A549 (cell line): Measurements from ENCODE around the gene CALR3. TPM values are rescaled to one million over a fixed set of nuclear protein-coding genes. Genes with fewer than 3 reads are reported as not detected.
"Not testable (repeated sequence)": the region's sequence is repeated elsewhere in the genome, so short reads cannot be mapped to it uniquely, and the experiment has no call there.

Experiments
- ATAC-seq, 2 experiments: fragments of 200-7000 bp in 1 of 2; fragments of >200 bp in 1 of 2; cut with Nextera tagmentation in 1 of 2; cut with Tn5 transposase in 1 of 2; 3 replicates each; pipeline versions ENCODE4 v1.8.0 to v1.9.1; 2018 to 2020; ENCODE audit warnings: mild to moderate bottlenecking in 1 of 2, moderate library complexity in 1 of 2
- CTCF ChIA-PET: fragments of 300-600 bp; sonication (Branson Sonifier 250); formaldehyde crosslinking; extraction: SDS; loops from one replicate; lab custom pipeline; 2021; ENCODE audit warnings: antibody characterized with exemption, inconsistent platforms; lab: Yijun Ruan, JAX
- POLR2A ChIA-PET: fragments of 350-600 bp; formaldehyde crosslinking; extraction: SDS; loops from one replicate; lab custom pipeline; 2021; ENCODE audit warnings: antibody characterized with exemption, inconsistent platforms; lab: Yijun Ruan, JAX
- DNase-seq, 2 experiments: peaks; one replicate each; pipeline versions ENCODE4 v3.0.0 to v3.0.0-alpha.2; 2011 to 2016; ENCODE audit warnings: low read depth in 1 of 2, low spot score in 1 of 2
- FAIRE-seq: peaks from 2 replicates; lab custom pipeline; 2011; peaks lifted over from hg19 to GRCh38; lab: Jason Lieb, UNC
- H3K27ac ChIP-seq, 2 experiments: fragments of >200 bp; sonication (Bioruptor Twin); formaldehyde crosslinking; 3 replicates each; pipeline ENCODE4 v1.5.1; 2016 to 2017
- H3K4me1 ChIP-seq: fragments of >200 bp; sonication (Bioruptor Twin); formaldehyde crosslinking; 3 replicates; pipeline ENCODE4 v1.6.1; 2016
- H3K4me2 ChIP-seq: fragments of >200 bp; sonication (Bioruptor Twin); formaldehyde crosslinking; 3 replicates; pipeline ENCODE4 v1.6.1; 2016
- H3K4me3 ChIP-seq: fragments of >200 bp; sonication (Bioruptor Twin); formaldehyde crosslinking; 3 replicates; pipeline ENCODE4 v1.5.1; 2016
- H3K9me3 ChIP-seq: fragments of >200 bp; sonication (Bioruptor Twin); formaldehyde crosslinking; 3 replicates; pipeline ENCODE4 v1.6.1; 2016
- CBX8 ChIP-seq: fragments of 200-600 bp; sonication (generic); IDR thresholded peaks from 2 replicates; pipeline ENCODE4 v1.6.1; 2016
- EHMT2 ChIP-seq: fragments of 200-600 bp; sonication (generic); IDR thresholded peaks from 2 replicates; pipeline ENCODE4 v1.6.1; 2016; ENCODE audit warnings: antibody characterized with exemption, low read depth, mild to moderate bottlenecking, moderate library complexity
- FOSB ChIP-seq: fragments of 250-450 bp; sonication (Bioruptor Pico); IDR thresholded peaks from 2 replicates; pipeline ENCODE4 v1.5.0; 2020; ENCODE audit warnings: mild to moderate bottlenecking, moderate library complexity
- GATA3 ChIP-seq: IDR thresholded peaks from 2 replicates; pipeline ENCODE4 v1.6.1; 2012; ENCODE audit warnings: borderline replicate concordance
- HEYL ChIP-seq: fragments of 250-450 bp; sonication (Bioruptor Pico); IDR thresholded peaks from 2 replicates; pipeline ENCODE4 v1.8.0; 2021; ENCODE audit warnings: mild to moderate bottlenecking, moderate library complexity
- HOXB13 ChIP-seq: fragments of 250-450 bp; sonication (Bioruptor Pico); IDR thresholded peaks from 2 replicates; pipeline ENCODE4 v1.5.0; 2020; ENCODE audit warnings: low read depth, mild to moderate bottlenecking, moderate library complexity
- JUN ChIP-seq, 2 experiments: fragments of >200 bp; sonication (Bioruptor Twin); formaldehyde crosslinking; IDR thresholded peaks; 2 replicates in 1 of 2; 3 replicates in 1 of 2; pipeline ENCODE4 v1.6.1; 2016 to 2017
- JUNB ChIP-seq: fragments of >200 bp; sonication (Bioruptor Twin); formaldehyde crosslinking; IDR thresholded peaks from 2 replicates; pipeline ENCODE4 v1.6.1; 2016
- KDM1A ChIP-seq: fragments of 200-600 bp; sonication (generic); IDR thresholded peaks from 2 replicates; pipeline ENCODE4 v1.6.1; 2016; ENCODE audit warnings: low read depth, mild to moderate bottlenecking
- MYC ChIP-seq: IDR thresholded peaks from 2 replicates; pipeline ENCODE4 v1.6.1; 2012; ENCODE audit warnings: mild to moderate bottlenecking, inconsistent platforms, low read length, improper control_type of control experiment, borderline replicate concordance
- NR3C1 ChIP-seq: fragments of >200 bp; sonication (Bioruptor Twin); formaldehyde crosslinking; IDR thresholded peaks from 3 replicates; pipeline ENCODE4 v1.6.1; 2017
- RAD21 ChIP-seq, 2 experiments: fragments of >200 bp in 1 of 2; sonication (Bioruptor Twin) in 1 of 2; formaldehyde crosslinking in 1 of 2; IDR thresholded peaks in 1 of 2; conservative IDR thresholded peaks in 1 of 2; 2 replicates in 1 of 2; 3 replicates in 1 of 2; pipeline ENCODE4 v1.6.1; 2012 to 2018; ENCODE audit warnings: inconsistent platforms in 1 of 2
- SMC3 ChIP-seq: fragments of >200 bp; sonication (Bioruptor Twin); formaldehyde crosslinking; IDR thresholded peaks from 3 replicates; pipeline ENCODE4 v1.6.1; 2018; ENCODE audit warnings: inconsistent platforms
- TP53 ChIP-seq: fragments of 250-450 bp; sonication (Bioruptor Pico); IDR thresholded peaks from 2 replicates; pipeline ENCODE4 v1.5.0; 2021; ENCODE audit warnings: mild to moderate bottlenecking, moderate library complexity
- ZSCAN20 ChIP-seq: fragments of 250-450 bp; sonication (Bioruptor Pico); IDR thresholded peaks from 2 replicates; pipeline ENCODE4 v1.8.0; 2022; ENCODE audit warnings: mild to moderate bottlenecking, moderate library complexity
- WGBS: methylation state at CpG from one replicate; pipeline ENCODE4 v1.1.6; 2017; ENCODE audit errors: missing lambda C conversion rate; 5-methylcytosine and 5-hydroxymethylcytosine counted together
- polyA plus RNA-seq, 4 experiments: library from polyadenylated mRNA; depleted of rRNA in 3 of 4; stranded (reverse); fragments of >200 nt; fragmentation: RNase III in 1 of 4; extraction: RNeasy Plus Mini Kit Qiagen cat#74134 plus additional on column Dnase treatment in 1 of 4; gene quantifications; 2 replicates in 3 of 4; 3 replicates in 1 of 4; pipeline ENCODE4 v1.2.3, GENCODE V29; 2011 to 2017
- TF ChIP-seq, protein P1 (sequence below): IDR thresholded peaks from 2 replicates; pipeline ENCODE4 v1.6.1; 2012; ENCODE audit warnings: low read depth, borderline replicate concordance
- TF ChIP-seq, protein P2 (sequence below): fragments of 450-650 bp; IDR thresholded peaks from 2 replicates; pipeline ENCODE4 v1.6.1; 2014; ENCODE audit warnings: antibody characterized with exemption
- TF ChIP-seq, protein P3 (sequence below): fragments of >200 bp; sonication (Bioruptor Twin); formaldehyde crosslinking; IDR thresholded peaks from 2 replicates; pipeline ENCODE4 v1.6.1; 2016

The CALR3 gene
- polyA plus RNA-seq, 2 of the 4 experiments (the other 2 are of a cell fraction), result 0.10 TPM; not detected in 1

DNA sequence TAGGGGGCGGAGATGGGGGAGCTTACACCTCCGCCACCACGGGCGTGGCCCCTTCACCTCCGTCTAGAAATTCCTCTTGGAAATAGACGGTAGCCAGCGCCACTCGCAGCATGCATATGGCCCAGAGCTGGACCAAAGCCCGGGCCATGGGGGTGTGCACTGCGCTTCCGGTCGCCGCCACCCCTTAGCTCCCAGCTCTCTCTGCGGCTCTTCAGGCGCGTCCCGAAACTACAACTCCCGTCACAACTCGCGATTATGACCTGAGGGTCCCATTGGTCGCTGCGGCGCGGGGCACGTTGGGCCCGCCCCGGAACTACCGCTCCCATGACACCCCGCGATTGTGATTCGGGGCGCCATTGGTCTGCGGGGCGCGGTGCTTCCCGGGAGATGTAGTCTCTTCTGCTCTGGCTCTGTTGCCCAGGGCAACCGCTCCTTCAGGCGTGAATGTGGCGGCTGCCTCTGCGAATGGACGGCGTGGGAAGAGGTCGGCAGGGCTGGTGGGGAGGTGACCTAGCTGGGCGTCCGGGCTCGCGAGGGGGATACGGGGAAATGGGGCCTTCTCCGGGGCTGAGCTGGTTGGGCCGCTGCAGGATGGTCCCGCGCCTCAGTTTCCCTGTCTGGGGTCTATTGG is at the start of gene CALR3, which contains the start of gene C19orf44 (continued):
- TF ChIP-seq, protein P1, sequence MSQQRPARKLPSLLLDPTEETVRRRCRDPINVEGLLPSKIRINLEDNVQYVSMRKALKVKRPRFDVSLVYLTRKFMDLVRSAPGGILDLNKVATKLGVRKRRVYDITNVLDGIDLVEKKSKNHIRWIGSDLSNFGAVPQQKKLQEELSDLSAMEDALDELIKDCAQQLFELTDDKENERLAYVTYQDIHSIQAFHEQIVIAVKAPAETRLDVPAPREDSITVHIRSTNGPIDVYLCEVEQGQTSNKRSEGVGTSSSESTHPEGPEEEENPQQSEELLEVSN, result no peak
- no peak for TF ChIP-seq HEYL (CRISPR knock-in tag)
- TF ChIP-seq NR3C1, result no peak
- no peak for TF ChIP-seq SMC3
- TF ChIP-seq, protein P2, sequence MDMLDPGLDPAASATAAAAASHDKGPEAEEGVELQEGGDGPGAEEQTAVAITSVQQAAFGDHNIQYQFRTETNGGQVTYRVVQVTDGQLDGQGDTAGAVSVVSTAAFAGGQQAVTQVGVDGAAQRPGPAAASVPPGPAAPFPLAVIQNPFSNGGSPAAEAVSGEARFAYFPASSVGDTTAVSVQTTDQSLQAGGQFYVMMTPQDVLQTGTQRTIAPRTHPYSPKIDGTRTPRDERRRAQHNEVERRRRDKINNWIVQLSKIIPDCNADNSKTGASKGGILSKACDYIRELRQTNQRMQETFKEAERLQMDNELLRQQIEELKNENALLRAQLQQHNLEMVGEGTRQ, result 0 out of 2 replicates have a peak, but pooled peaks have one; percentile 13
- TF ChIP-seq TP53 (CRISPR knock-in tag), result no peak
- TF ChIP-seq JUNB, result no peak
- no peak for TF ChIP-seq FOSB (CRISPR knock-in tag)
- TF ChIP-seq ZSCAN20 (CRISPR knock-in tag), result no peak
- TF ChIP-seq, protein P3, sequence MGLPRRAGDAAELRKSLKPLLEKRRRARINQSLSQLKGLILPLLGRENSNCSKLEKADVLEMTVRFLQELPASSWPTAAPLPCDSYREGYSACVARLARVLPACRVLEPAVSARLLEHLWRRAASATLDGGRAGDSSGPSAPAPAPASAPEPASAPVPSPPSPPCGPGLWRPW, result no peak
- TF ChIP-seq MYC, result 0 out of 2 replicates have a peak, but pooled peaks have one; percentile 16
- TF ChIP-seq, all 56 proteins: peak for 6

DNA sequence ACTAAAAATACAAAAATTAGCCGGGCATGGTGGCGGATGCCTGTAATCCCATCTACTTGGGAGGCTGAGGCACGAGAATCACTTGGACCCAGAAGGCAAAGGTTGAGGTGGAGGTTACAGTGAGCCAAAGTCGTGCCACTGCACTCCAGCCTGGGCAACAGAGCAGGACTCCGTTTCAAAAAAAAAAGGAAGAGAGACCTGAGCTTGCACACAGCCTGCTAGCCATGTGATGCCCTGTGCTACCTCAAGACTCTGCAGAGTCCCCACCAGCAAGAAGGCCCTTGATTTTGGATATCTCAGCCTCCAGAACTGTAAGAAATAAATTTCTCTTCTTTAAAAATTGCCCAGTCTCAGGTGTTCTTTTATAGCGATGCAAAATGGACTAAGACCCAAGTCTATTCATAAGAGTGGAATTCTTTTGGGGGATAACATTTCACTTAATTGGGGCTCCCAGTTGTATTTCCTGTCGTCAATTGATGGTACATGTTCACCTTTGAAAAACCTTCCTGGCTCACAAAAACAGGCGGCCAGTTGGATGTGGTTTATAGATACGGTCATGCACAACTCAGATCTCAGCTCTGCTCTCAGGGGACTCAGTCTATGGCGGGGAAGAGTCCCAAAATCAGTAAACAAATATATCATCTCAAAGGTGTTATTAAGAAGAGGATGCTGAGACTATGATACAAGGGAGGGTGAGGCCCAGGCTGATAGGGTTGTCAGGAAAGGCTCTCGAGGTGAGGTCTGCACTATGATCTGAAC is 48.7 kb upstream of the CALR3 start:
- no peak for ATAC-seq
- WGBS, result 92% methylated on average over 11 of the region's 11 CpGs
- FAIRE-seq, result no peak
- H3K9me3 ChIP-seq, result no peaks in the 10 kb centered on the region
- H3K27ac ChIP-seq, result no peak overlapping the region
- TF ChIP-seq HOXB13 (CRISPR knock-in tag) (no peak), KDM1A (no peak), CBX8 (no peak), JUN (IDR thresholded peaks at IDR 0.05) (no peak), GATA3 (no peak), EHMT2 (no peak), RAD21 (conservative IDR thresholded peaks at IDR 0.05 in 1 of 2, IDR thresholded peaks at IDR 0.05 in 1 of 2) (no peak), JUNB (no peak), SMC3 (no peak)
- TF ChIP-seq, protein P1, result no peak
- H3K4me1 ChIP-seq, result peaks cover 12% of the 10 kb centered on the region
- ChIA-PET CTCF (interaction anchor here (0.6 kb wide), 1 partner anchor 11 kb away, joined by 4 read pairs; no protein-coding TSS in a partner anchor), POLR2A (no interaction called here)
- DNase-seq, result no peak
- no peak overlapping the region for H3K4me2 ChIP-seq
- no peak overlapping the region for H3K4me3 ChIP-seq

DNA sequence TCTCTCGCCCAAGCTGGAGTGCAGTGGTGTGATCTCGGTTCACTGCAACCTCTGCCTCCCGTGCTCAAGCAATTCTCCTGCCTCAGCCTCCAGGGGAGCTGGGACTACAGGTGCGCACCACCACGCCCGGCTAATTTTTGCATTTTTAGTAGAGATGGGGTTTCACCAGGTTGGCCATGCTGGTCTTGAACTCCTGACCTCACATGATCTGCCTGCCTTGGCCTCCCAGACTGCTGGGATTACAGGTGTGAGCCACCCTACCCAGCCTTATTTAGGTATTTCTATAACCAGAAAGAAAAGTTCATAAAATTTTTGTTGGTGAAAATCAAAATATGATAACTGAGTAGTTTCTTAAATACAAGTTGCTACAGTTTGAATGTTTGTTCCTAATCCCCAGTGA is 47.8 kb upstream of the CALR3 start:
- DNase-seq, H3K27ac ChIP-seq, H3K9me3 ChIP-seq, ATAC-seq, FAIRE-seq: not testable (repeated sequence)
- 78% methylated on average over 6 of the region's 6 CpGs for WGBS
- Histone ChIP-seq H3K4me2 (peak overlapping the region; percentile 79), H3K4me3 (peak overlapping the region; percentile 82; the same call in 2 of the 3 replicates), H3K4me1 (peaks cover 12% of the 10 kb centered on the region)
- ChIA-PET POLR2A (interaction anchor here (1.0 kb wide), 1 partner anchor 23 kb away, joined by 3 read pairs; no protein-coding TSS in a partner anchor), CTCF (interaction anchor here (0.9 kb wide), 1 partner anchor 17 kb away, joined by 4 read pairs; no protein-coding TSS in a partner anchor)
